GM18870 (cell line): Measurements from ENCODE around the gene OR2S2.
"Not testable (repeated sequence)": the region's sequence is repeated elsewhere in the genome, so short reads cannot be mapped to it uniquely, and the experiment has no call there.

Experiments used
- ATAC-seq: cut with Tn5 transposase; IDR thresholded peaks from one replicate; pipeline ENCODE4 v1.9.1; 2021; ENCODE audit warnings: moderate library complexity; ENCODE audit not compliant: unreplicated experiment

Gene OR2S2

GRCh38 chr9:35934069-35934468 lies 23.9 kb downstream of the OR2S2 start:
- not testable (repeated sequence) for ATAC-seq

GRCh38 chr9:35933550-35934067 lies 24.3 kb downstream of the OR2S2 start:
- ATAC-seq, result no peak

GRCh38 chr9:35932735-35933134 lies 25.2 kb downstream of the OR2S2 start:
- no peak for ATAC-seq

- no peak for ATAC-seq
These were observed 27.0 kb downstream of the OR2S2 start for GRCh38 chr9:35930989-35931388.

DNA sequence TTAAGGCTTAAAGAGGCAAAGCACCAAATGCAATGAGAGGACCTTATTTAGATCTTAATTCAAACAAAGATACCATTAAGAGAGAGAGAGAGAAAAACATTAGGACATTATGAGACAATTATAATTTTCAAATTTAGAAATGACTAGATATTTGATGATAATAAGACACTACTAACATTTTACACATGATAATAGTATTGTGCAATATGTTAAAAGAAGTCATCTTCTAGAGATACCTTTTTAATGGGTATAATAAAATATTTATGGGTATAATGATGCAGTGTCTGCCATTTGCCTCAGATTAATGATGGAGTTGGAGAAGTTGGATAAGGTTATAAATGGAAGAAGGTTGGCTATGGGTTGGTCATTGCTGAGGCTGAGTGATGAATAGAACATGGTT lies 27.4 kb downstream of the OR2S2 start:
- no peak for ATAC-seq

DNA sequence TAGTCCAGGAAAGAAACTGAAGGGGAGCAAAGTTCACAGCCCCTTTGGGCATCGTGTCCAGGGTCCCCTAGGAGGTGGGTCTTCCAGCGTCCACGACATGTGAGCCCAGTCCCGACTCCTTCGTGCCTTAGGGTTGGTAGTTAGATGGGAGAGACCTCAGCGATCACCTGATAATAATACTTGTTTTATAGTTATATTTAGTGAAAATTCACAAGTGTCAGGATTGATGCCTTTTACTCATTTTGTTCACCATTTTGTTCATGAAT lies 28.6 kb downstream of the OR2S2 start:
- no peak for ATAC-seq

DNA sequence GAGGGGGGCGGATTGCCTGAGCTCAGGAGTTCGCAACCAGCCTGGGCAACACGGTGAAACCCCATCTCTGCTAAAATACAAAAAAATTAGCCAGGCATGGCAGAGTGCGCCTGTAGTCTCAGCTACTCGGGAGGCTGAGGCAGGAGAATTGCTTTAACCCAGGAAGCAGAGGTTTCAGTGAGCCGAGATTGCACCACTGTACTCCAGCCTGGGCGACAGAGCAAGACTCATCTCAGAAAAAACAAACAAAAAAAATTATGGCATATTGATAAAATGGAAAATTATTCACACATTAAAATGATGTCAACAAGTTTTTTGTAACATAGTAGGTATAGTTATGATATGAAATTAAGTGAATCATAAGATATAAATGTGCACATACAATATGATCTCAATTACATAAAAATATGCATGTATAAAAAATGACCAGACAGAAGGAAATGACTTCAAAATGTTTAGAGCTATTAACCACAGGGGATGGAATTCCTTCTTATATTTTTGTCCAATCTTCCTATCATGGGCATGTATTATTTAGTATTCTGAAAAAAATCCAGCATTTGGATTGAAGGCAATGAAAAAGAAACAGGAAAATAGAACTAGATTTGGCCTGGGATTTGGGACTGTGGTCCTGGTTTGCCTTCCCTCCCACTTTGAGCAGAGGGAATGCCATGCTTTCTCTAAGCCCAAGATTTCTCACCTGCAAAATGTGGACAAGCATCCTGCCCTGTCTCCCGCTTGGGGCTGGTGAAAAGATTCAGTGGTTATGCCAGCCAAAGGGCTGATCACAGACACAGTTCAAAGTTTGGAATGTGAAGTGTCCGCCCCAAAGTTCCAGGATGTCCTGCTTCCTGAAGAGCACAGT lies 29.1 kb downstream of the OR2S2 start:
- ATAC-seq, result no peak

GRCh38 chr9:35923927-35924763 lies 33.8 kb downstream of the OR2S2 start:
- ATAC-seq, result no peak

- ATAC-seq, result no peak
These were observed 34.4 kb downstream of the OR2S2 start for GRCh38 chr9:35923598-35923926.

- ATAC-seq, result no peak
These were observed 37.8 kb downstream of the OR2S2 start for GRCh38 chr9:35920051-35920620.

DNA sequence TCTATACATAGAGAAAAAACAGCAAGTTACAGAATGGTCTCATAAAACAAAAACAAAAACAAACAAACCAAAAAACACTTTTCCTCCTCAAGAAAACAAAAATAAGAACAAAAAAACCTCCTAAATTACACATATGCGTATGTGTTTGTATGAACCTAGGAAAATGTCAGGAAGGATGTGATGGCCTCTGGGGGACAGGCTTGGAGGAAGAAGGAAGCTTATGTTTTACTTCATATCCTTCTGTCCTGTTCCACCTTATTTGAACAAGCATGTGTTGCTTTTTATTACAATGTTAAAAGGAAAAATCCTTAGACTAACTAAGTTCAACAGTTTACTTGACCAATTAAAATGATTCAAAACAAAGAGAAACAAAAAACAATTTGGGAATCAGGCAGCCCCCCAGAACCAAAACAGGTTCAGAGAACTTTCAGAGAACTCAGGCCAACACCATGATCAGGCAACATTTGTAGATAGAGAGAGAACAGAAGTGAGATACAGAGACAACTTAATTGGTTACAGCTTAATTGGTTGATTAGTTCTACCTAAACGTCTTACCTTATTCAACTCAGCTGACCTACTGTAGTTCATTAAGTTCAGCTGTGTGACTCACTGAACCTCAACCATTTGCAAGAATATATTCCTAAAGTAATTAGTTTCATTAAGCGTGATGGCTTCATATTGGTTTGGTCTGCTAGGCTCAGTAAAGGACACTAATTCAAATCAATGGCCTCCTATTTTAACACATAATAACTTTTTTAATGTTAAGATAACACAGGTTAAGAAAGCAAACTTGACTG lies 38.5 kb downstream of the OR2S2 start:
- no peak for ATAC-seq

- no peak for ATAC-seq
These were observed 39.2 kb downstream of the OR2S2 start for GRCh38 chr9:35918780-35919179.

DNA sequence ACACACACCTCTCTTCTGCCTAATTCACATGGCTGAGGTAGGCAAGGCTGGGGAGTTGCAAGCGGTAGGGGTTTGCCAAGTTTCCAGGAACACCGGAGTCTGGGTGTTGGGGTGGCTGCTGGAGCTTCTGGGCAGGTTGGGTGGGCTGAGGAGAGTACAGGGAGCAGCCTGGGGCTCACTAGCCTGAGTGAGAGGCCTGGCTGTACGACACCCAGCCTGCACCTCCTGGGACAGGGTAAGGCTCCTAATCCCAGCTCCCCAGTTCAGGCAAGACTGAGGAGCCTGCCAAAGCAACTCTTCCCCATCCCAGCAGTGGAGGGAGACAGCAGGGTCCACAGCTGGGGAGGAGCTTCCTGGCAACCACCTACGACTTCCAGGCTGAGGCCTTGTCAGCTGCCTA lies 40.7 kb downstream of the OR2S2 start:
- ATAC-seq, result no peak

GRCh38 chr9:35915681-35916294 lies 42.2 kb downstream of the OR2S2 start:
- no peak for ATAC-seq

DNA sequence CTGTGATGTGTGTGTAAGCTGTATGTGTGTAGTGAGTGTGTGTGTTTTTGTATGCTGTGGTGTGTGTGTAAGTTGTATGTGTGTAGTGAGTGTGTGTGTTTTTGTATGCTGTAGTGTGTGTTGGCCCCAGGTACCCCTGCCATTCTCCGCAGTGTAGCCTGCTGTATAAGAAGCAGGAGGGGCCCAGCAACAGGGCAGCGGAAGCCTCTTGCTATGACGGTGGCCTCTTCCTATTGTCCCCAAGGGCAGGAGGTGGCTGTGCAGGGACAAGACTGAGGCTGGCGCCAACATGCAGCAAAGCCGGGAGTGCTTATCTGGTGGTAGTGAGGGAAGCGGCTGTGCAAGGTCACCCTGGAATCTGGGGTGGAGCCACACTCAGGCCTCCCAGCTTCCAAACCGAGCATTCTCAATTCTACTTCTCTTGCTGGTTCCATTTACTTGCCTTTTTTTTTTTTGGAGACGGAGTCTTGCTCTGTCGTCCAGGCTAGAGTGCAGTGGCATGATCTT lies 43.6 kb downstream of the OR2S2 start:
- ATAC-seq, result no peak

- ATAC-seq, result not testable (repeated sequence)
These were observed 44.5 kb downstream of the OR2S2 start for GRCh38 chr9:35913429-35913828.

- no peak for ATAC-seq
These were observed 45.1 kb downstream of the OR2S2 start for GRCh38 chr9:35912791-35913400.

GRCh38 chr9:35911690-35912089 lies 46.3 kb downstream of the OR2S2 start:
- no peak for ATAC-seq

DNA sequence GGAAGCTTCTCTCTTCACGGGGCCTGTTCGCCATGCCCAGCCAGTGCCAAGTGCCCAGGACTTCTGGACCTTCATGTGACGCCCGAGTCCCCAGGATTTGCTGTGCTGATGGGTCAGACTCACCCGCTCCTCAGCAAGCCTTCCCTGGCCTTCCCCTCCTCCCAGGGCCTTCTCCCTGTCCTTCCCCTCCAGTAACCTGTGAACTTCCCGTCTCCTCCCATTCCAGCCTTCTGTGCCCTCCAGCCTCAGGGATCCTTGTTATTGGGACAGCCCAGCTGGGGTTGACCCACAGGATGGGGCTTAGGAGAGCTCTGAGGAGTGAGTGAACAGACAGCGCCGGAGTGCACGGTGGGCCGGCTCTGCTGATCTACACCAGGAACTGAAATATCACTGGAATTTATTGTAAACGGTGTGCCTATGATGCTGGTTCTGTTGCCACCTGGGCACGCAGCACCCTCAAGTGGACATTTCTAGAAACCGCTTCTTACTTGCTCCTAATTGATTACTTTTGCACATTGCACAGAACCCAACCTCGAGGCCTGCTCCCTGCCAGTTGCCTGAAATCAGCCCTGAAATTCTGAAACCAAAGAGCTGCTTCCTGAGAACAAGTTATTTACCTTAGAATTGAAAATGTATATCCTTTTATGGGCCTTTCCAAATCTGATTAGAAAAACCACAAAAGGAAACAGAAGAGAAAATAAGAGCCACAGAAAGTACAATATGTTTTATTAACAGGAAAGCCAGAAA lies 47.2 kb downstream of the OR2S2 start:
- ATAC-seq, result no peak
